Measurements from ENCODE around the gene AQP9.

- TF ChIP-seq, protein P1, sequence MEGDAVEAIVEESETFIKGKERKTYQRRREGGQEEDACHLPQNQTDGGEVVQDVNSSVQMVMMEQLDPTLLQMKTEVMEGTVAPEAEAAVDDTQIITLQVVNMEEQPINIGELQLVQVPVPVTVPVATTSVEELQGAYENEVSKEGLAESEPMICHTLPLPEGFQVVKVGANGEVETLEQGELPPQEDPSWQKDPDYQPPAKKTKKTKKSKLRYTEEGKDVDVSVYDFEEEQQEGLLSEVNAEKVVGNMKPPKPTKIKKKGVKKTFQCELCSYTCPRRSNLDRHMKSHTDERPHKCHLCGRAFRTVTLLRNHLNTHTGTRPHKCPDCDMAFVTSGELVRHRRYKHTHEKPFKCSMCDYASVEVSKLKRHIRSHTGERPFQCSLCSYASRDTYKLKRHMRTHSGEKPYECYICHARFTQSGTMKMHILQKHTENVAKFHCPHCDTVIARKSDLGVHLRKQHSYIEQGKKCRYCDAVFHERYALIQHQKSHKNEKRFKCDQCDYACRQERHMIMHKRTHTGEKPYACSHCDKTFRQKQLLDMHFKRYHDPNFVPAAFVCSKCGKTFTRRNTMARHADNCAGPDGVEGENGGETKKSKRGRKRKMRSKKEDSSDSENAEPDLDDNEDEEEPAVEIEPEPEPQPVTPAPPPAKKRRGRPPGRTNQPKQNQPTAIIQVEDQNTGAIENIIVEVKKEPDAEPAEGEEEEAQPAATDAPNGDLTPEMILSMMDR (IDR thresholded peaks at IDR 0.05; ENCODE audit: low read length): no peak
- no peak for TF ChIP-seq EZH2 (IDR thresholded peaks at IDR 0.05; ENCODE audit: borderline replicate concordance, low read length)
Measured at GRCh38 chr15:58171476-58172061, 33.4 kb downstream of the AQP9 start.

Measured in OCI-LY1 (cell line).